Cardiac muscle cell (in vitro differentiated cells and primary cell): ENCODE results near the gene COL5A1. TPM values are rescaled to one million over a fixed set of nuclear protein-coding genes. Genes with fewer than 3 reads are reported as not detected.

Experiments
- DNase-seq, 2 donors: peaks; one replicate each; pipeline versions ENCODE4 v3.0.0 to v3.0.0-alpha.2; 2010 to 2017; ENCODE audit warnings: low read depth in 1 of 2, low spot score in 1 of 2
- H3K27ac ChIP-seq: fragments of 200-600 bp; sonication (generic); 2 replicates; pipeline ENCODE4 v1.5.1; 2016
- H3K27me3 ChIP-seq: fragments of 200-600 bp; sonication (generic); 2 replicates; pipeline ENCODE4 v1.6.0; 2016; ENCODE audit warnings: control low read depth
- H3K36me3 ChIP-seq: fragments of 200-600 bp; sonication (generic); 2 replicates; pipeline ENCODE4 v1.5.1; 2016; ENCODE audit warnings: control low read depth
- H3K4me1 ChIP-seq: fragments of 200-600 bp; sonication (generic); 2 replicates; pipeline ENCODE4 v1.8.1; 2017; ENCODE audit warnings: low read depth, mild to moderate bottlenecking, mixed run types
- H3K4me3 ChIP-seq: fragments of 200-600 bp; sonication (generic); 2 replicates; pipeline ENCODE4 v1.5.1; 2016; ENCODE audit warnings: mild to moderate bottlenecking
- H3K9me3 ChIP-seq: fragments of 200-600 bp; sonication (generic); 2 replicates; pipeline ENCODE4 v1.5.1; 2017; ENCODE audit warnings: low read depth, mild to moderate bottlenecking, control low read depth
- CTCF ChIP-seq: IDR thresholded peaks from 2 replicates; pipeline ENCODE4 v1.5.1; 2012; ENCODE audit warnings: low read depth, mild to moderate bottlenecking, low read length
- polyA plus RNA-seq: library from polyadenylated mRNA; unstranded; fragments of >200 nt; fragmentation: Nextera tagmentation; extraction: Ambion mirVana; gene quantifications from 2 replicates; pipeline ENCODE4 v1.2.1, GENCODE V29; 2016
- total RNA-seq: library from RNA; depleted of rRNA; stranded (reverse); fragments of >200 nt; gene quantifications from 2 replicates; pipeline ENCODE4 v1.2.3, GENCODE V29; 2016

Gene COL5A1
- total and polyA plus RNA-seq, 2 experiments from 2014 or later: 34.5 to 129 TPM

GRCh38 chr9:134696433-134696832 is 54.8 kb downstream of the COL5A1 start:
- Histone ChIP-seq H3K4me1 (peaks cover 11% of the 10 kb centered on the region), H3K27me3 (no peaks in the 10 kb centered on the region), H3K9me3 (no peaks in the 10 kb centered on the region), H3K27ac (no peak overlapping the region), H3K4me3 (no peak overlapping the region), H3K36me3 (no peaks in the 10 kb centered on the region)
- DNase-seq: no peak
- TF ChIP-seq CTCF: no peak

GRCh38 chr9:134698111-134698510 is 56.5 kb downstream of the COL5A1 start:
- no peak overlapping the region for H3K27ac ChIP-seq
- H3K4me1 ChIP-seq: no peaks in the 10 kb centered on the region
- H3K27me3 ChIP-seq: no peaks in the 10 kb centered on the region
- no peaks in the 10 kb centered on the region for H3K9me3 ChIP-seq
- no peaks in the 10 kb centered on the region for H3K36me3 ChIP-seq
- no peak for DNase-seq
- H3K4me3 ChIP-seq: no peak overlapping the region
- TF ChIP-seq CTCF: no peak

- Histone ChIP-seq H3K9me3 (no peaks in the 10 kb centered on the region), H3K27me3 (no peaks in the 10 kb centered on the region), H3K27ac (no peak overlapping the region), H3K36me3 (no peaks in the 10 kb centered on the region), H3K4me3 (no peak overlapping the region), H3K4me1 (no peaks in the 10 kb centered on the region)
- peak; percentile 56 to 84 for DNase-seq
- TF ChIP-seq CTCF: peak; percentile 77
Measured at GRCh38 chr9:134698587-134699342, 57.2 kb downstream of the COL5A1 start.

GRCh38 chr9:134699343-134699740 is 57.7 kb downstream of the COL5A1 start:
- Histone ChIP-seq H3K27me3 (no peaks in the 10 kb centered on the region), H3K4me1 (no peaks in the 10 kb centered on the region), H3K36me3 (no peaks in the 10 kb centered on the region), H3K27ac (no peak overlapping the region), H3K4me3 (no peak overlapping the region), H3K9me3 (no peaks in the 10 kb centered on the region)
- DNase-seq: no peak
- no peak for TF ChIP-seq CTCF

- Histone ChIP-seq H3K4me3 (no peak overlapping the region), H3K36me3 (no peaks in the 10 kb centered on the region)
Measured at GRCh38 chr9:134700636-134701350, 59.2 kb downstream of the COL5A1 start.

More at GRCh38 chr9:134700636-134701350, 59.2 kb downstream of the COL5A1 start:
- Histone ChIP-seq H3K27ac (no peak overlapping the region), H3K4me1 (no peaks in the 10 kb centered on the region), H3K27me3 (no peaks in the 10 kb centered on the region), H3K9me3 (no peaks in the 10 kb centered on the region)
- TF ChIP-seq CTCF: no peak
- DNase-seq: no peak
